ENCODE results near the gene MACROD2.
"Not testable (repeated sequence)": the region's sequence is repeated elsewhere in the genome, so short reads cannot be mapped to it uniquely, and the experiment has no call there.

Gene MACROD2

GRCh38 chr20:14996883-14997672 lies 1001.8 kb downstream of the MACROD2 start:
- no peak for TF ChIP-seq CTCF (IDR thresholded peaks at IDR 0.05; ENCODE audit: control extremely low read depth, extremely low read depth, low read depth, missing control alignments)
- no peak for DNase-seq (ENCODE audit: extremely low spot score)
- ChIA-PET POLR2A (no interaction called here), CTCF (interaction anchor here (1.0 kb wide), 1 partner anchor 11 kb away, joined by 3 read pairs; no protein-coding TSS in a partner anchor)

GRCh38 chr20:14997791-14998190 lies 1002.5 kb downstream of the MACROD2 start:
- POLR2A ChIA-PET = no interaction called here
- CTCF ChIA-PET = interaction anchor here (1.0 kb wide), 1 partner anchor 12 kb away, joined by 3 read pairs; no protein-coding TSS in a partner anchor
- no peak for TF ChIP-seq CTCF (IDR thresholded peaks at IDR 0.05; ENCODE audit: control extremely low read depth, extremely low read depth, low read depth, missing control alignments)
- no peak for DNase-seq (ENCODE audit: extremely low spot score)

GRCh38 chr20:15005300-15005986 lies 1010.1 kb downstream of the MACROD2 start:
- no peak for TF ChIP-seq CTCF (IDR thresholded peaks at IDR 0.05; ENCODE audit: control extremely low read depth, extremely low read depth, low read depth, missing control alignments)
- DNase-seq (ENCODE audit: extremely low spot score) = no peak
- ChIA-PET POLR2A (no interaction called here), CTCF (interaction anchor here (1.3 kb wide), 1 partner anchor 58 kb away, joined by 3 read pairs; no protein-coding TSS in a partner anchor)

- no peak for DNase-seq (ENCODE audit: extremely low spot score)
- ChIA-PET POLR2A (no interaction called here), CTCF (no interaction called here)
- no peak for TF ChIP-seq CTCF (IDR thresholded peaks at IDR 0.05; ENCODE audit: control extremely low read depth, extremely low read depth, low read depth, missing control alignments)
Measured at GRCh38 chr20:15011631-15012030, 1016.3 kb downstream of the MACROD2 start.

- ChIA-PET CTCF (no interaction called here), POLR2A (no interaction called here)
- no peak for DNase-seq (ENCODE audit: extremely low spot score)
- TF ChIP-seq CTCF (IDR thresholded peaks at IDR 0.05; ENCODE audit: control extremely low read depth, extremely low read depth, low read depth, missing control alignments) = no peak
Measured at GRCh38 chr20:15012566-15012965, 1017.2 kb downstream of the MACROD2 start.

- CTCF ChIA-PET; POLR2A ChIA-PET; DNase-seq (ENCODE audit: extremely low spot score): not testable (repeated sequence)
Measured at GRCh38 chr20:15016875-15017274, 1021.6 kb downstream of the MACROD2 start.

GRCh38 chr20:15018966-15019365 lies 1023.6 kb downstream of the MACROD2 start:
- POLR2A ChIA-PET = no interaction called here
- DNase-seq (ENCODE audit: extremely low spot score) = no peak
- TF ChIP-seq CTCF (IDR thresholded peaks at IDR 0.05; ENCODE audit: control extremely low read depth, extremely low read depth, low read depth, missing control alignments) = no peak
- CTCF ChIA-PET = no interaction called here
